IMR-90 (cell line): ENCODE measurements around the gene MUC5B.

Experiments used
- BHLHE40 ChIP-seq: fragments of 150-350 bp; IDR thresholded peaks from 2 replicates; pipeline ENCODE4 v1.6.1; 2016; ENCODE audit warnings: mild to moderate bottlenecking, low read depth, low read length
- CEBPB ChIP-seq: IDR thresholded peaks from 2 replicates; pipeline ENCODE4 v1.6.1; 2012; ENCODE audit warnings: low read depth, low read length, improper control_type of control experiment
- CHD1 ChIP-seq: IDR thresholded peaks from 2 replicates; pipeline ENCODE4 v1.6.1; 2012; ENCODE audit warnings: low read depth, low read length, improper control_type of control experiment
- POLR2A ChIP-seq: IDR thresholded peaks from 2 replicates; pipeline ENCODE4 v1.6.1; 2012; ENCODE audit warnings: mild to moderate bottlenecking, low read depth, low read length
- RAD21 ChIP-seq: IDR thresholded peaks from 2 replicates; pipeline ENCODE4 v1.6.1; 2012; ENCODE audit warnings: low read length, improper control_type of control experiment
- RCOR1 ChIP-seq: IDR thresholded peaks from 2 replicates; pipeline ENCODE4 v1.6.1; 2012; ENCODE audit warnings: mild to moderate bottlenecking, low read length, improper control_type of control experiment; ENCODE audit not compliant: insufficient replicate concordance
- SMC3 ChIP-seq: fragments of 150-350 bp; IDR thresholded peaks from 2 replicates; pipeline ENCODE4 v1.6.1; 2016; ENCODE audit warnings: low read depth, mild to moderate bottlenecking, antibody characterized with exemption, low read length, moderate library complexity
- USF2 ChIP-seq: fragments of 150-350 bp; IDR thresholded peaks from 2 replicates; pipeline ENCODE4 v1.6.1; 2017; ENCODE audit warnings: mild to moderate bottlenecking, antibody characterized with exemption, low read length, low read depth
- TF ChIP-seq, protein P1 (sequence below): conservative IDR thresholded peaks from 2 replicates; pipeline ENCODE4 v1.5.1; 2012; ENCODE audit warnings: mild to moderate bottlenecking, low read depth, low read length, improper control_type of control experiment

DNA sequence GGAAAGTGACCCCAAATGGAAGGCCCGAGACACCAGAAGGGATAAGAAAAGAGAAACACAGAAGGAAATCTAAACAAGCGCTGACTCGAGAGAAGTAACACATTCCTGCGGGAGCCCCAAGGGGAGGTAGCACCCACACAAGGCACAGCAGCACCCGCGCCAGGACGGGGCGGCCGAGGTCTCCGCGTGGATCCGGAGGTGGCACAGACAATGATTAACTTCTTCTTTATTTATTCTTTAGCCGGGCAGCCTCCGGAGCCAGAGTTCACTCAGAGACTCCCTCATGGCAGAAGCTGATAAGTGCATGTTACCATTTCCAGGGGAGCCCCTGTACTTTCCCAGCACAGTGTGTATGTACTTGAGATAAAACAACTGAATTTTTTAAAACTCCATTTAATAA, 81.5 kb downstream of the MUC5B start:
- TF ChIP-seq BHLHE40: no peak
- TF ChIP-seq SMC3: no peak
- TF ChIP-seq, protein P1, sequence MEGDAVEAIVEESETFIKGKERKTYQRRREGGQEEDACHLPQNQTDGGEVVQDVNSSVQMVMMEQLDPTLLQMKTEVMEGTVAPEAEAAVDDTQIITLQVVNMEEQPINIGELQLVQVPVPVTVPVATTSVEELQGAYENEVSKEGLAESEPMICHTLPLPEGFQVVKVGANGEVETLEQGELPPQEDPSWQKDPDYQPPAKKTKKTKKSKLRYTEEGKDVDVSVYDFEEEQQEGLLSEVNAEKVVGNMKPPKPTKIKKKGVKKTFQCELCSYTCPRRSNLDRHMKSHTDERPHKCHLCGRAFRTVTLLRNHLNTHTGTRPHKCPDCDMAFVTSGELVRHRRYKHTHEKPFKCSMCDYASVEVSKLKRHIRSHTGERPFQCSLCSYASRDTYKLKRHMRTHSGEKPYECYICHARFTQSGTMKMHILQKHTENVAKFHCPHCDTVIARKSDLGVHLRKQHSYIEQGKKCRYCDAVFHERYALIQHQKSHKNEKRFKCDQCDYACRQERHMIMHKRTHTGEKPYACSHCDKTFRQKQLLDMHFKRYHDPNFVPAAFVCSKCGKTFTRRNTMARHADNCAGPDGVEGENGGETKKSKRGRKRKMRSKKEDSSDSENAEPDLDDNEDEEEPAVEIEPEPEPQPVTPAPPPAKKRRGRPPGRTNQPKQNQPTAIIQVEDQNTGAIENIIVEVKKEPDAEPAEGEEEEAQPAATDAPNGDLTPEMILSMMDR: no peak
- TF ChIP-seq POLR2A: no peak
- no peak for TF ChIP-seq RCOR1
- no peak for TF ChIP-seq CEBPB
- TF ChIP-seq CHD1: no peak
- no peak for TF ChIP-seq USF2
- TF ChIP-seq RAD21: no peak
